Peyer's patch (tissue), 4 donors: ENCODE results near the gene SRSF8.

ENCODE experiments used
- CTCF ChIP-seq, 6 experiments: fragments of 450-650 bp in 4 of 6; fragments of 200-600 bp in 2 of 6; sonication (generic) in 1 of 6; IDR thresholded peaks; one replicate each; pipeline ENCODE4 v1.5.1; 2017 to 2019; ENCODE audit warnings: antibody characterized with exemption in 6 of 6, mild to moderate bottlenecking in 3 of 6, moderate library complexity in 1 of 6
- POLR2A ChIP-seq, 2 donors: fragments of 450-650 bp; IDR thresholded peaks; one replicate each; pipeline ENCODE4 v1.5.1; 2017; ENCODE audit warnings: antibody characterized with exemption in 2 of 2, mild to moderate bottlenecking in 2 of 2, moderate library complexity in 2 of 2

GRCh38 chr11:95104121-95104830, 37.6 kb downstream of the SRSF8 start:
- no peak for TF ChIP-seq CTCF (IDR thresholded peaks at IDR 0.05)
- no peak for TF ChIP-seq POLR2A (IDR thresholded peaks at IDR 0.05)
